AG04449 (cell line): Measurements from ENCODE around the gene TTC23L.

Experiments
- CTCF ChIA-PET: fragments of 350-600 bp; formaldehyde crosslinking; extraction: SDS; loops from one replicate; lab custom pipeline; 2021; ENCODE audit warnings: antibody characterized with exemption; lab: Yijun Ruan, JAX
- POLR2A ChIA-PET: fragments of 400-600, 350-600 bp; formaldehyde crosslinking; extraction: SDS; loops from one replicate; lab custom pipeline; 2020; ENCODE audit warnings: antibody characterized with exemption, inconsistent platforms; lab: Yijun Ruan, JAX
- DNase-seq: peaks from one replicate; pipeline ENCODE4 v3.0.0-alpha.2; 2010; ENCODE audit warnings: low read depth, low spot score
- H3K4me3 ChIP-seq: 2 replicates; pipeline ENCODE4 v1.5.1; 2011; ENCODE audit warnings: low read depth, mild to moderate bottlenecking, control low read depth, low read length
- TF ChIP-seq, protein P1 (sequence below): IDR thresholded peaks from one replicate; pipeline ENCODE4 v1.5.1; 2011; ENCODE audit warnings: mild to moderate bottlenecking, moderate library complexity, low read length, control low read depth, inconsistent platforms; ENCODE audit not compliant: insufficient read depth; ENCODE audit errors: missing control alignments

Gene TTC23L

DNA sequence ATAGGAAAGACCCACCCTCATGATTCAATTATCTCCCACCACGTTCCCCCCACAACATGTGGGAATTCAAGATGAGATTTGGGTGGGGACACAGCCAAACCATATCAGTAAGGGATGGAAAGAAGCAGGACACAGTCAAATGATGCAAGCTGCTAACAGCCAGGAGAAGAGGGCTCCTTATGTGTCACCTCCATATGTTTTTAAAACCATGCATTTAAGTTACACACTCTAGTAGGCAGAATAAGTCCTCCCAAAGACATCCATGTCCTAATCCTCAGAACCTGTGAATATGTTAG is 4.2 kb upstream of the TTC23L start:
- POLR2A ChIA-PET, result no interaction called here
- DNase-seq, result no peak
- TF ChIP-seq, protein P1, sequence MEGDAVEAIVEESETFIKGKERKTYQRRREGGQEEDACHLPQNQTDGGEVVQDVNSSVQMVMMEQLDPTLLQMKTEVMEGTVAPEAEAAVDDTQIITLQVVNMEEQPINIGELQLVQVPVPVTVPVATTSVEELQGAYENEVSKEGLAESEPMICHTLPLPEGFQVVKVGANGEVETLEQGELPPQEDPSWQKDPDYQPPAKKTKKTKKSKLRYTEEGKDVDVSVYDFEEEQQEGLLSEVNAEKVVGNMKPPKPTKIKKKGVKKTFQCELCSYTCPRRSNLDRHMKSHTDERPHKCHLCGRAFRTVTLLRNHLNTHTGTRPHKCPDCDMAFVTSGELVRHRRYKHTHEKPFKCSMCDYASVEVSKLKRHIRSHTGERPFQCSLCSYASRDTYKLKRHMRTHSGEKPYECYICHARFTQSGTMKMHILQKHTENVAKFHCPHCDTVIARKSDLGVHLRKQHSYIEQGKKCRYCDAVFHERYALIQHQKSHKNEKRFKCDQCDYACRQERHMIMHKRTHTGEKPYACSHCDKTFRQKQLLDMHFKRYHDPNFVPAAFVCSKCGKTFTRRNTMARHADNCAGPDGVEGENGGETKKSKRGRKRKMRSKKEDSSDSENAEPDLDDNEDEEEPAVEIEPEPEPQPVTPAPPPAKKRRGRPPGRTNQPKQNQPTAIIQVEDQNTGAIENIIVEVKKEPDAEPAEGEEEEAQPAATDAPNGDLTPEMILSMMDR, result no peak
- H3K4me3 ChIP-seq, result no peak overlapping the region
- CTCF ChIA-PET, result interaction anchor here (1.3 to 1.7 kb wide), 2 partner anchors 9 to 64 kb away, joined by 3 to 5 read pairs; no protein-coding TSS in a partner anchor

DNA sequence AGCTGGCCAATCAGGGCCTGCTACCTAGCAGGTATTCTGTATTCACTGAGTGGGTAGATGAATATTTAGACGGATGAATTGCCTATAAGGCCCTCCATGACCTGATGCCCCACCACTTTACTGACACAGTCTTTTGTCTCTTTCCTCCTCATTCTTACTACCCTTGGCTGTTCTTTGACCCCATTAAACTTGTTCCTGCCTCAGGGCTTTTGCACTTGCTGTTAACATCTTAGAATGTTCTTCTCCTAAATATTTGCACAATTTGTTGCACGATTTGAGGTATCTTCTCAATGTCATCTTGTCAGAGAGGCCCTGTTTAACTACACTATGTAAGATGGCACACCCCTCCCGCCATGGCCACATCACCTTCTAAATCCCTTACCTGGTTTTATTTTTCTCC is 3.3 kb upstream of the TTC23L start:
- no peak for DNase-seq
- TF ChIP-seq, protein P1, result no peak
- POLR2A ChIA-PET, result no interaction called here
- CTCF ChIA-PET, result interaction anchor here (0.8 to 1.7 kb wide), 3 partner anchors 10 to 63 kb away, joined by 3 to 5 read pairs (median 3); no protein-coding TSS in a partner anchor
- H3K4me3 ChIP-seq, result no peak overlapping the region

DNA sequence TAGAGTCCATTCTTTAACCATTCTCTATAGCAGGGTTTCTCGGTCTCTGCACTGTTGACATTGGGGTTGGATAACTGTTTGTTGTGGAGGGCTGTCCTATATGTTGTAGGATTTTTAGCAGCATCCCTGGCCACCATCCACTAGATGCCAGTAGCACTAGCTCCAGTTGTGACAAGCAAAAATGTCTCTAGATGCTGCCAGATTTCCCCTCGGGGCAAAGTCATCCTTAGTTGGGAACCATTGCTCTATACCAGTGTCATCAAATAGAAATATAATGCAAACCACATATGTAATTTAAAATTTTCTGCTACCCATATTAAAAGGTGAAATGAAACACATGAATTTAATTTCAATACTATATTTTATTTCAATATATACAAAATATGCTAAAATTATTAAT is 2.9 kb downstream of the TTC23L start:
- H3K4me3 ChIP-seq, result no peak overlapping the region
- TF ChIP-seq, protein P1, result no peak
- DNase-seq, result no peak
- CTCF ChIA-PET, result interaction anchor here (1.5 kb wide), 1 partner anchor 56 kb away, joined by 5 read pairs; no protein-coding TSS in a partner anchor
- POLR2A ChIA-PET, result interaction anchor here (0.6 kb wide), 1 partner anchor 240 kb away, joined by 6 read pairs; no protein-coding TSS in a partner anchor

DNA sequence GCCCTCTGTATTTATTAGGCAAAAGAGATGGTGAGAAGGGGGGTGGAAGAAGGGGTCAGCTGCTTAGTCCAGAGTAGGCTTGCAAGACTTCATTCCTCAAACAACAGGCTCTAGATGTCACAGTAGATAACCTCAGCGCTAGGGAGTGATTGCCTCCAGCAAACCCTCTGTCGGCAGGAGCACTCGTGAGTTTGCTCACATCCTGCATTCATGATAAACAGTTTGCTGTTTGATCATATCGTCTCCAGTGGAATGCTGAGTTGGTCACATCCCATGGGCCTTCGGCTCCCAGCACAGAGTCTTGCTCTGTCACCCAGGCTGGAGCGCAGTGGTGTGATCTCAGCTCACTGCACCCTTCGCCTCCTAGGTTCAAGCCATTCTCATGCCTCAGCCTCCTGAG is 3.6 kb downstream of the TTC23L start:
- DNase-seq, result no peak
- no peak overlapping the region for H3K4me3 ChIP-seq
- ChIA-PET POLR2A (no interaction called here), CTCF (interaction anchor here (0.8 kb wide), 1 partner anchor 54 kb away, joined by 3 read pairs; no protein-coding TSS in a partner anchor)
- TF ChIP-seq, protein P1, result no peak

DNA sequence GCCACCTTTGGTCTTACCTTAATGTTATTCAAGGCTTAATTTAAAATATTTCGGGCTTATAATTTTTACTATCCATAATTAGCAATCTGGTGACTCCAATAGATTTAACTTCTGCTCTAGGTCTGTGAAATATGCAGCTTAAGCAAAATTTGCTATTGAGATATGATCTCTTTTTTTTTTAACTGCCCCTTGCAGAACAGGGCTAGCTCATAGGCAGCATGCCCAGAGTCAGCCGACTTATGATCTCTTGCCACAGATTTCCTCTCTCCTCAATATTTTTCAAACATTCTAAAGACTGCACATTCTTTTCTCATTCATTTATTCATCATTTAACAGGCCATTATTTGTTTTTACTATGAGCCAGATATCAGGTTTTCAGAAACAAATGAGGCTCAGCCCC is 4.5 kb downstream of the TTC23L start:
- CTCF ChIA-PET, result interaction anchor here (0.8 kb wide), 1 partner anchor 53 kb away, joined by 3 read pairs; no protein-coding TSS in a partner anchor
- TF ChIP-seq, protein P1, result no peak
- POLR2A ChIA-PET, result no interaction called here
- no peak overlapping the region for H3K4me3 ChIP-seq
- DNase-seq, result no peak

DNA sequence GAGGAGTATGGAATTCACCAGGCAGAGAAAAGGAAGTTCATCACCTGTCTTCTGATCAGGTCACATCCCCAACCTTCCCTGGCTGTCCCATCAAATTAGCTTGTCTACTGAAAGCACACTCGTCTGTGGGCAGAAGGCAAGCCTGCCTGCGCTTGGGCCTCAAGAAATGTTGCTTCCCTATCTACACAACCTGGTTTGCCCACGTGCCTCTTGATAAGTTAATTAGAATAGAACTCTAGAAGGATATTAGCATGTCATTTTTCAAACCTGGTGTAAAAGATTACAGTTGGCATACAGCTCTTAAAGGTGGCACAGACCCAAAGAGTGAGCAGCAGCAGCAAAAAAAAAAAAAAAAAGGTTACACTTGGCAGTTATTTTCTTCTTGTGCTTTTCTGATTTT is 5.1 kb downstream of the TTC23L start:
- no peak overlapping the region for H3K4me3 ChIP-seq
- CTCF ChIA-PET, result no interaction called here
- DNase-seq, result no peak
- POLR2A ChIA-PET, result no interaction called here
- TF ChIP-seq, protein P1, result no peak
